Spleen (tissue), 7 donors: ENCODE measurements around the gene SLC1A4.

Experiments
- POLR2A ChIP-seq, 3 donors: fragments of 450-650 bp; IDR thresholded peaks; one replicate each; pipeline ENCODE4 v1.5.1; 2017; ENCODE audit warnings: antibody characterized with exemption in 3 of 3, mild to moderate bottlenecking in 1 of 3
- POLR2AphosphoS5 ChIP-seq, 3 donors: sonication (generic); formaldehyde crosslinking; IDR thresholded peaks; one replicate each; pipeline ENCODE4 v1.5.1; 2017; ENCODE audit warnings: antibody characterized with exemption in 3 of 3
- TF ChIP-seq, protein P1 (sequence below), 11 experiments: fragments of 200-600 bp in 7 of 11; fragments of 450-650 bp in 4 of 11; sonication (generic) in 4 of 11; IDR thresholded peaks in 8 of 11; conservative IDR thresholded peaks in 3 of 11; 1 replicate in 7 of 11; 2 replicates in 4 of 11; pipeline versions ENCODE4 v1.4.0 to v1.8.0; 2016 to 2021; ENCODE audit warnings: antibody characterized with exemption in 11 of 11, inconsistent platforms in 4 of 11, mild to moderate bottlenecking in 1 of 11
- donor health status: DM: no; HTN: no; CAD: no; lungs with moderate emphysema.
- donor health status: DM: no; HTN: no; CAD: no.
- donor health status: DM: no; HTN: no; CAD: no.

DNA sequence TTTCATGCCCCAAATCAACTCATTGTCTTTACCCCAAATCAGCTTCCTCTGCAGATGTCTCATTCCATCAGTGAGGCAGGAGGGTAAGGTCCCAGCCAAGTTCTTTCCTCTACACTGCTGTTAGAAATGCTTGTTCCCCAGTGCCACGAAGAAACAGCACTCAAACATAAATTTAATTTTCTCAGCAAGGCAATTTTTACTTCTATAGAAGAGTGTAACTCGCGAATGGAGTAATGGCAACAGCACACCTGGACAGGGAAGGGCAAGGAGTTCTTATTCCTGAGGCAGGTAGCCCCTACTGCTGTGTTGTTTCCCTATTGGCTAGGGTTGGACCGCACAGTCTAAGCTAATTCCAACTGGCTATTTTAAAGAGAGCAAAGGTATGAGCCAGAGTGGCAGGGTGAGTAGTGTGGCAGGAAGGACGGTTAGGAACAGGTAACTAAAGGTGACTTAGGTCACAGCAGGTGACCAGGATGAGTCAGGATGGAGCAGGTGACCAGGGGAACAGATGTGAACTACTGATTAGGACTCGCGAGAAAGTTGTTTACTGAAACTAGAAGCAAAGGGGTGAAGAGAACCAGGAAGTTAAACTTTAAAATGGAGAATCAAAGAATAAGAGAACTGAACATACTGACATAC, 55.0 kb downstream of the SLC1A4 start:
- TF ChIP-seq, protein P1, sequence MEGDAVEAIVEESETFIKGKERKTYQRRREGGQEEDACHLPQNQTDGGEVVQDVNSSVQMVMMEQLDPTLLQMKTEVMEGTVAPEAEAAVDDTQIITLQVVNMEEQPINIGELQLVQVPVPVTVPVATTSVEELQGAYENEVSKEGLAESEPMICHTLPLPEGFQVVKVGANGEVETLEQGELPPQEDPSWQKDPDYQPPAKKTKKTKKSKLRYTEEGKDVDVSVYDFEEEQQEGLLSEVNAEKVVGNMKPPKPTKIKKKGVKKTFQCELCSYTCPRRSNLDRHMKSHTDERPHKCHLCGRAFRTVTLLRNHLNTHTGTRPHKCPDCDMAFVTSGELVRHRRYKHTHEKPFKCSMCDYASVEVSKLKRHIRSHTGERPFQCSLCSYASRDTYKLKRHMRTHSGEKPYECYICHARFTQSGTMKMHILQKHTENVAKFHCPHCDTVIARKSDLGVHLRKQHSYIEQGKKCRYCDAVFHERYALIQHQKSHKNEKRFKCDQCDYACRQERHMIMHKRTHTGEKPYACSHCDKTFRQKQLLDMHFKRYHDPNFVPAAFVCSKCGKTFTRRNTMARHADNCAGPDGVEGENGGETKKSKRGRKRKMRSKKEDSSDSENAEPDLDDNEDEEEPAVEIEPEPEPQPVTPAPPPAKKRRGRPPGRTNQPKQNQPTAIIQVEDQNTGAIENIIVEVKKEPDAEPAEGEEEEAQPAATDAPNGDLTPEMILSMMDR (IDR thresholded peaks at IDR 0.05 in 8 of 11, conservative IDR thresholded peaks at IDR 0.05 in 3 of 11), result no peak
- TF ChIP-seq POLR2A (IDR thresholded peaks at IDR 0.05), result no peak
- TF ChIP-seq POLR2AphosphoS5 (IDR thresholded peaks at IDR 0.05), result no peak
